Ovary (tissue), 9 donors: Measurements from ENCODE around the gene ECE2. TPM values are rescaled to one million over a fixed set of nuclear protein-coding genes. Genes with fewer than 3 reads are reported as not detected.

Source experiments
- DNase-seq, 5 donors: peaks; one replicate each; pipeline ENCODE4 v3.0.0-alpha.2; 2019 to 2020
- H3K27ac ChIP-seq, 2 donors: fragments of 200-600 bp; one replicate each; pipeline versions ENCODE4 v1.5.1 to v1.8.0; 2019 to 2022
- H3K27me3 ChIP-seq: fragments of 200-600 bp; one replicate; pipeline ENCODE4 v1.8.0; 2022
- H3K36me3 ChIP-seq: fragments of 200-600 bp; sonication (generic); one replicate; pipeline ENCODE4 v1.5.1; 2019
- H3K4me1 ChIP-seq: one replicate; pipeline ENCODE4 v1.8.1; 2013; ENCODE audit warnings: mild to moderate bottlenecking, moderate library complexity; ENCODE audit not compliant: insufficient read depth
- H3K4me3 ChIP-seq: fragments of 200-600 bp; sonication (generic); one replicate; pipeline ENCODE4 v1.5.1; 2017
- H3K9me3 ChIP-seq, 2 donors: fragments of 200-600 bp in 1 of 2; sonication (generic) in 1 of 2; one replicate each; pipeline versions ENCODE4 v1.5.1 to v1.8.1; 2013 to 2019; ENCODE audit warnings: mild to moderate bottlenecking in 1 of 2, moderate library complexity in 1 of 2
- CTCF ChIP-seq, 3 donors: fragments of 450-650 bp in 2 of 3; fragments of 200-600 bp in 1 of 3; IDR thresholded peaks; one replicate each; pipeline versions ENCODE4 v1.5.1 to v1.8.0; 2016 to 2022; ENCODE audit warnings: antibody characterized with exemption in 3 of 3, mild to moderate bottlenecking in 1 of 3
- EP300 ChIP-seq: sonication (generic); formaldehyde crosslinking; IDR thresholded peaks from one replicate; pipeline ENCODE4 v1.6.1; 2017; ENCODE audit warnings: antibody characterized with exemption
- POLR2A ChIP-seq: fragments of 450-650 bp; IDR thresholded peaks from one replicate; pipeline ENCODE4 v1.6.1; 2017; ENCODE audit warnings: antibody characterized with exemption, mild to moderate bottlenecking, moderate library complexity
- WGBS, 3 donors: extraction: QIAGEN DNeasy Blood & Tissue Kit in 1 of 3; methylation state at CpG; one replicate each; pipeline versions ENCODE4 v1.1.5 to v1.1.7; 2013 to 2017; 5-methylcytosine and 5-hydroxymethylcytosine counted together
- intact Hi-C, 4 donors: fragments of 100-400 bp; cut with DNase I; formaldehyde crosslinking; loops; one replicate each; pipeline versions ENCODE4 v1.11.0 to v1.15.1; 2022 to 2023
- polyA plus RNA-seq, 2 donors: library from polyadenylated mRNA; stranded (reverse); fragments of 200-250 nt in 1 of 2; fragments of 350-450 nt in 1 of 2; fragmentation: Illumina TruSeq in 1 of 2; extraction: RNeasy Lipid Tissue Mini Kit (QIAGEN cat#74804) in 1 of 2; gene quantifications; one replicate each; pipeline ENCODE4 v1.2.3, GENCODE V29; 2013 to 2014
- total RNA-seq, 7 donors: library from RNA; depleted of rRNA in 2 of 7; stranded (reverse); fragments of >200 nt in 2 of 7; fragmentation: NEBNext Ultra II Directional in 3 of 7; extraction: Animal tissue kit (Norgen Biotek cat#: 25700) in 3 of 7; gene quantifications; one replicate each; pipeline versions ENCODE4 v1.1.0 to v1.2.4, GENCODE V29; 2016 to 2023
- donor health status: DM: no; HTN: no; CAD: no; lungs with moderate emphysema.
- donor health status: DM: no; HTN: no; CAD: no.
- donor health status: Bipolar disorder and iron deficiency.
- donor health status: DM: yes; HTN: yes; CAD: no.
- donor health status: DM: no; HTN: no; CAD: no.
- donor health status: DM: yes; HTN: yes; CAD: no.

ECE2 gene
- total and polyA plus RNA-seq, 9 donors = 0.43 TPM; not detected in 8

GRCh38 chr3:184335661-184336546 is 60.1 kb downstream of the ECE2 start:
- WGBS, 3 donors = 0 to 1% (median 1%) methylated on average over 68 to 77 of the region's 77 CpGs
- Histone ChIP-seq H3K27me3 (no peaks in the 10 kb centered on the region), H3K9me3 (no peaks in the 10 kb centered on the region), H3K36me3 (no peaks in the 10 kb centered on the region), H3K4me1 (peaks cover 20% of the 10 kb centered on the region), H3K4me3 (peak overlapping the region; percentile 81), H3K27ac (peak overlapping the region; percentile 93 to 95)
- intact Hi-C loops = no loop called here
- peak; percentile 71 for TF ChIP-seq EP300
- peak in 1 of 3 donors; percentile 32 for TF ChIP-seq CTCF (IDR thresholded peaks at IDR 0.05)
- TF ChIP-seq POLR2A = peak; percentile 97
- peak; percentile 88 to 96 (median 94) for DNase-seq

- peak; percentile 31 for TF ChIP-seq POLR2A
- TF ChIP-seq EP300 = no peak
- intact Hi-C loops = loop anchor here in 1 of 4 donors (1.0 kb wide), 1 partner anchor 22 kb away; the partner anchor contains the start of gene EIF4G1
- Histone ChIP-seq H3K4me1 (peaks cover 20% of the 10 kb centered on the region), H3K9me3 (no peaks in the 10 kb centered on the region), H3K27ac (peak overlapping the region; percentile 93 to 95), H3K36me3 (no peaks in the 10 kb centered on the region), H3K27me3 (no peaks in the 10 kb centered on the region), H3K4me3 (peak overlapping the region; percentile 81)
- DNase-seq = no peak
- 7 to 10% (median 7%) methylated on average over 17 of the region's 17 CpGs for WGBS, 3 donors
Measured at GRCh38 chr3:184336547-184337398, 61.0 kb downstream of the ECE2 start.

GRCh38 chr3:184337399-184337714 is 61.5 kb downstream of the ECE2 start, which contains the start of gene FAM131A:
FAM131A (plus strand) TSS chr3:184337600; CDS start chr3:184337631, 31 bp downstream.
- Histone ChIP-seq H3K4me1 (peaks cover 20% of the 10 kb centered on the region), H3K4me3 (peak within 1 kb of the TSS; percentile 81), H3K9me3 (no peaks in the 10 kb centered on the region), H3K27me3 (no peaks in the 10 kb centered on the region), H3K27ac (peak within 1 kb of the TSS; percentile 93 to 95), H3K36me3 (no peaks in the 10 kb centered on the region)
- 24 to 40% (median 27%) methylated on average over 6 of the region's 6 CpGs for WGBS, 3 donors
- peak; percentile 66 to 83 (median 74) for DNase-seq
- TF ChIP-seq EP300 (no peak), POLR2A (no peak), CTCF (IDR thresholded peaks at IDR 0.05) (no peak)
- intact Hi-C loops = loop anchor here in 1 of 4 donors (1.0 kb wide), 1 partner anchor 23 kb away; the partner anchor contains the start of gene EIF4G1

GRCh38 chr3:184337981-184338380 is 62.2 kb downstream of the ECE2 start:
- peaks cover 20% of the 10 kb centered on the region for H3K4me1 ChIP-seq
- DNase-seq = no peak
- peak overlapping the region; percentile 11 for H3K4me3 ChIP-seq
- H3K36me3 ChIP-seq = no peaks in the 10 kb centered on the region
- intact Hi-C loops = loop anchor here in 1 of 4 donors (1.0 kb wide), 1 partner anchor 24 kb away; the partner anchor contains the start of gene EIF4G1
- no peaks in the 10 kb centered on the region for H3K9me3 ChIP-seq
- peak overlapping the region; percentile 93 to 95 for H3K27ac ChIP-seq
- TF ChIP-seq POLR2A (no peak), CTCF (IDR thresholded peaks at IDR 0.05) (no peak), EP300 (no peak)
- 48 to 59% (median 53%) methylated on average over 7 of the region's 7 CpGs for WGBS, 3 donors
- no peaks in the 10 kb centered on the region for H3K27me3 ChIP-seq
